IMR-90 (cell line): ENCODE results near the gene GPD1. TPM values are rescaled to one million over a fixed set of nuclear protein-coding genes. Genes with fewer than 3 reads are reported as not detected.

Experiments used
- ATAC-seq: fragments of 200-7000 bp; cut with Tn5 transposase; 2 replicates; pipeline ENCODE4 v1.9.1; 2020; ENCODE audit warnings: low read depth, mild to moderate bottlenecking, moderate library complexity
- BruUV-seq: library from RNA; stranded (reverse); fragments of 400-500 nt; replicated peaks from 2 replicates; lab custom pipeline; 2021; lab: Mats Ljungman, UMichigan
- CTCF ChIA-PET: fragments of 300-600 bp; formaldehyde crosslinking; extraction: SDS; loops from one replicate; lab custom pipeline; 2021; ENCODE audit warnings: antibody characterized with exemption; lab: Yijun Ruan, JAX
- POLR2A ChIA-PET: fragments of 300-600 bp; sonication (Branson Sonifier 250); formaldehyde crosslinking; loops from one replicate; lab custom pipeline; 2022; ENCODE audit warnings: antibody characterized with exemption; ENCODE audit not compliant: unreplicated experiment; lab: Charles Lee
- DNase-seq: peaks from one replicate; pipeline ENCODE4 v3.0.0; 2013
- H2AFZ ChIP-seq: replicated peaks from 2 replicates; pipeline ENCODE3; 2013; ENCODE audit warnings: low read length, mild to moderate bottlenecking; ENCODE audit not compliant: poor library complexity
- H2AK5ac ChIP-seq: 2 replicates; pipeline ENCODE4 v1.6.1; 2013; ENCODE audit warnings: low read depth, low read length, inconsistent platforms
- H2AK9ac ChIP-seq: replicated peaks from 2 replicates; pipeline ENCODE3; 2013; ENCODE audit warnings: mild to moderate bottlenecking, low read depth, low read length, moderate library complexity; ENCODE audit not compliant: poor library complexity
- H2BK120ac ChIP-seq: 2 replicates; pipeline ENCODE4 v1.6.1; 2013; ENCODE audit warnings: low read depth, low read length, inconsistent platforms
- H2BK15ac ChIP-seq: 3 replicates; pipeline ENCODE4 v1.6.1; 2013; ENCODE audit warnings: low read depth, low read length, inconsistent platforms
- H2BK20ac ChIP-seq: 2 replicates; pipeline ENCODE4 v1.6.1; 2013; ENCODE audit warnings: low read depth, mild to moderate bottlenecking, inconsistent platforms, low read length, moderate library complexity
- H2BK5ac ChIP-seq: 2 replicates; pipeline ENCODE4 v1.6.1; 2013; ENCODE audit warnings: mild to moderate bottlenecking, low read depth, low read length, inconsistent platforms; ENCODE audit not compliant: poor library complexity, severe bottlenecking
- H3K14ac ChIP-seq: replicated peaks from 2 replicates; pipeline ENCODE4 v1.6.1; 2013; ENCODE audit warnings: low read depth, low read length, inconsistent platforms
- H3K18ac ChIP-seq: 2 replicates; pipeline ENCODE4 v1.6.1; 2013; ENCODE audit warnings: low read depth, low read length, control low read depth
- H3K23ac ChIP-seq: 2 replicates; pipeline ENCODE4 v1.6.1; 2013; ENCODE audit warnings: low read depth, low read length, inconsistent platforms
- H3K27ac ChIP-seq: 2 replicates; pipeline ENCODE4 v1.5.1; 2013; ENCODE audit warnings: mild to moderate bottlenecking, control low read depth, low read length; ENCODE audit not compliant: insufficient read depth
- H3K27me3 ChIP-seq: 2 replicates; pipeline ENCODE4 v1.6.1; 2013; ENCODE audit warnings: low read length; ENCODE audit not compliant: control insufficient read depth, insufficient read depth
- H3K36me3 ChIP-seq: 2 replicates; pipeline ENCODE4 v1.6.1; 2013; ENCODE audit warnings: low read length, mixed read lengths; ENCODE audit not compliant: control insufficient read depth, insufficient read depth
- H3K4ac ChIP-seq: 2 replicates; pipeline ENCODE4 v1.6.1; 2013; ENCODE audit warnings: low read depth, low read length, inconsistent platforms
- H3K4me1 ChIP-seq: 2 replicates; pipeline ENCODE4 v1.6.1; 2013; ENCODE audit warnings: low read length, mixed read lengths; ENCODE audit not compliant: control insufficient read depth, insufficient read depth
- H3K4me2 ChIP-seq: 2 replicates; pipeline ENCODE4 v1.6.1; 2013; ENCODE audit warnings: low read depth, mild to moderate bottlenecking, control low read depth, low read length, moderate library complexity
- H3K4me3 ChIP-seq: 2 replicates; pipeline ENCODE4 v1.5.1; 2013; ENCODE audit warnings: low read depth, mild to moderate bottlenecking, control low read depth, low read length, moderate library complexity; ENCODE audit not compliant: insufficient read depth
- H3K56ac ChIP-seq: 2 replicates; pipeline ENCODE4 v1.6.1; 2013; ENCODE audit warnings: low read length, inconsistent platforms; ENCODE audit not compliant: insufficient read depth; ENCODE audit errors: extremely low read depth
- H3K79me1 ChIP-seq, 2 experiments: 2 replicates each; pipeline ENCODE4 v1.6.1; 2013; ENCODE audit warnings: low read length in 2 of 2, inconsistent platforms in 1 of 2, low read depth in 1 of 2
- H3K9ac ChIP-seq: 2 replicates; pipeline ENCODE4 v1.6.1; 2013; ENCODE audit warnings: low read depth, low read length, control low read depth
- H3K9me1 ChIP-seq: 2 replicates; pipeline ENCODE4 v1.6.1; 2013; ENCODE audit warnings: low read length, inconsistent platforms; ENCODE audit not compliant: insufficient read depth
- H3K9me3 ChIP-seq: 2 replicates; pipeline ENCODE4 v1.6.1; 2013; ENCODE audit warnings: low read length; ENCODE audit not compliant: control insufficient read depth, insufficient read depth
- H4K20me1 ChIP-seq: 2 replicates; pipeline ENCODE4 v1.6.1; 2013; ENCODE audit warnings: low read length, inconsistent platforms; ENCODE audit not compliant: insufficient read depth
- H4K5ac ChIP-seq: 2 replicates; pipeline ENCODE4 v1.6.1; 2013; ENCODE audit warnings: mild to moderate bottlenecking, low read depth, low read length, control low read depth
- H4K8ac ChIP-seq, 2 experiments: 2 replicates each; pipeline ENCODE4 v1.6.1; 2013; ENCODE audit warnings: low read depth in 2 of 2, low read length in 2 of 2, control low read depth in 1 of 2, inconsistent platforms in 1 of 2
- H4K91ac ChIP-seq: 2 replicates; pipeline ENCODE4 v1.6.1; 2013; ENCODE audit warnings: low read depth, low read length, inconsistent platforms; ENCODE audit not compliant: insufficient read depth
- CHD1 ChIP-seq: IDR thresholded peaks from 2 replicates; pipeline ENCODE4 v1.6.1; 2012; ENCODE audit warnings: low read depth, low read length, improper control_type of control experiment
- CTCF ChIP-seq: conservative IDR thresholded peaks from 2 replicates; pipeline ENCODE4 v1.5.1; 2012; ENCODE audit warnings: mild to moderate bottlenecking, low read depth, low read length, improper control_type of control experiment
- ELK1 ChIP-seq: fragments of 150-350 bp; IDR thresholded peaks from 2 replicates; pipeline ENCODE4 v1.6.1; 2016; ENCODE audit warnings: low read depth, mild to moderate bottlenecking, low read length, moderate library complexity, borderline replicate concordance
- FOS ChIP-seq: fragments of 150-350 bp; IDR thresholded peaks from 2 replicates; pipeline ENCODE4 v1.6.1; 2016; ENCODE audit warnings: low read depth, low read length
- MXI1 ChIP-seq: IDR thresholded peaks from 2 replicates; pipeline ENCODE4 v1.6.1; 2012; ENCODE audit warnings: low read depth, mild to moderate bottlenecking, low read length, moderate library complexity, borderline replicate concordance
- RCOR1 ChIP-seq: IDR thresholded peaks from 2 replicates; pipeline ENCODE4 v1.6.1; 2012; ENCODE audit warnings: mild to moderate bottlenecking, low read length, improper control_type of control experiment; ENCODE audit not compliant: insufficient replicate concordance
- WGBS, 2 experiments: methylation state at CpG; one replicate each; pipeline versions ENCODE4 v1.1.5 to v1.1.7; 2013; ENCODE audit warnings: missing lambda C conversion rate in 2 of 2; ENCODE audit not compliant: insufficient read length in 1 of 2; ENCODE audit errors: extremely low coverage in 2 of 2; 5-methylcytosine and 5-hydroxymethylcytosine counted together
- dilution Hi-C: fragments of 300-500 bp; cut with HindIII; formaldehyde crosslinking; loops from one replicate; pipeline ENCODE4 v1.14.3; 2018; ENCODE audit warnings: low sequenced_read_pairs; ENCODE audit not compliant: unreplicated experiment
- in situ Hi-C: fragments of 300-500 bp; cut with MboI; formaldehyde crosslinking; loops from 3 replicates; pipeline ENCODE4 v1.14.3; 2019; ENCODE audit warnings: low sequenced_read_pairs, inconsistent platforms, mixed read lengths
- intact Hi-C: fragments of 100-400 bp; cut with micrococcal nuclease; formaldehyde crosslinking; loops from 2 replicates; pipeline ENCODE4 v1.10.0; 2022
- polyA plus RNA-seq, 3 experiments: library from polyadenylated mRNA; depleted of rRNA; stranded (reverse); fragments of >200 nt; gene quantifications; 2 replicates each; pipeline ENCODE4 v1.2.3, GENCODE V29; 2012; ENCODE audit warnings: low replicate concordance in 1 of 3
- total RNA-seq: library from RNA; depleted of rRNA; stranded (reverse); fragments of >200 nt; gene quantifications from 2 replicates; pipeline ENCODE4 v1.2.3, GENCODE V29; 2012

Gene GPD1
- total and polyA plus RNA-seq, 2 of the 4 experiments (the other 2 are of a cell fraction): 0.05 to 0.18 TPM

- Histone ChIP-seq H3K23ac (no peak overlapping the region), H3K4ac (no peak overlapping the region), H3K4me3 (no peak overlapping the region), H2AK9ac (no peak overlapping the region), H3K27ac (no peak overlapping the region), H4K8ac (no peak overlapping the region), H2BK15ac (no peak overlapping the region), H3K9ac (no peak overlapping the region), H2AK5ac (no peak overlapping the region; the same call in 1 of the 2 replicates), H3K4me1 (peaks cover 5% of the 10 kb centered on the region), H3K36me3 (no peaks in the 10 kb centered on the region), H2BK120ac (no peak overlapping the region), H3K56ac (no peak overlapping the region), H4K5ac (no peak overlapping the region), H4K91ac (no peak overlapping the region), H2AFZ (no peak overlapping the region), H3K4me2 (no peak overlapping the region), H4K20me1 (no peaks in the 10 kb centered on the region), H3K18ac (no peak overlapping the region), H3K9me1 (no peaks in the 10 kb centered on the region), H2BK20ac (no peak overlapping the region), H2BK5ac (no peak overlapping the region), H3K27me3 (no peaks in the 10 kb centered on the region), H3K14ac (no peak overlapping the region), H3K79me1 (peaks cover 3 to 11% of the 10 kb centered on the region in 2 experiments), H3K9me3 (no peaks in the 10 kb centered on the region)
- ATAC-seq (no peak), DNase-seq (no peak)
- intact Hi-C loops: no loop called here
- dilution Hi-C loops: no loop called here
- WGBS, 2 experiments: 83% methylated on average over 1 of the region's 5 CpGs; no CpG with 5 or more reads in 1 of the 2 experiments
- CTCF ChIA-PET: no interaction called here
- no peak for TF ChIP-seq ELK1
- TF ChIP-seq MXI1: no peak
- TF ChIP-seq CHD1: no peak
- TF ChIP-seq RCOR1: no peak
- no peak for TF ChIP-seq FOS
- TF ChIP-seq CTCF: no peak
- BruUV-seq: no TSS peak
- in situ Hi-C loops: no loop called here
- POLR2A ChIA-PET: no interaction called here
These were observed 24.0 kb upstream of the GPD1 start for GRCh38 chr12:50079771-50080170.
